NCI-H1694 treated with DMSO at 0.1 percent for 48 hours (cell line): ENCODE measurements around the gene SOCS7.

Source experiments
- DNase-seq: peaks from one replicate; lab custom pipeline; 2025; lab: John Stamatoyannopoulos, UW

The SOCS7 gene

DNA sequence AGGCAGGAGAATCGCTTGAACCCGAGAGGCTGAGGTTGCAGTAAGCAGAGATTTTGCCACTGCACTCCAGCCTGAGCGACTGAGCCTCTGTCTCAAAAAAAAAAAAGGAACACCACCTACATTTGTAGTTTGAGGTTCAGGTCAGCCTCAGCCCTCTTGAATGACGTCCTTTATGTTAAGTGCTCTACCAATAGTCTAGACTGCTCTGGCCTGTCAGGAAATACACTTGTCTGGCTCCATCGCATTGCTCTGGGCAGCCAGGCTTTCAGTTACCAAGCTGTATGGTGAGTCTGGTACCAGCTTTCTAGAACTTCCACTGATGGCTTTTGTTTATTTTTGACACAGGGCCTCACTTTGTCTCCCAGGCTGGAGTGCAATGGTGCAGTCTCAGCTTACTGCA lies 11.4 kb downstream of the SOCS7 start:
- no peak for DNase-seq

DNA sequence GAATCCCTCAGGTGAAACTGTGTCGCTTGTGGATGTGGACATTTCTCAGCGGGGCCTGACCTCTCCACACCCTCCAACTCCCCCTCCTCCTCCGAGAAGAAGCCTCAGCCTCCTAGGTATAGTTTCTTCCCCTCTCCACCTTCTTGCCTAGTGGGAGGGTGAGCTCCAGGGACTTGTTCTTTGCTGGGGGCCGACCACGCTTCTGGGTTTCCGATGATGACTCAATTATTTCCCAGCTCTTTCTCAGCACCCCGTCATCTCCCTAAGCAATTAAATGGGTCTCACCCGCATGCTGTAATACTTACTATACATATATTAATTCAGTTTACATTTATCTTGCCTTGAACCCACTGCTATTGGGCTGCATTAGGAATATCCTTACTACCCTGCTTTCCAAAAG lies 13.1 kb downstream of the SOCS7 start:
- DNase-seq = no peak

DNA sequence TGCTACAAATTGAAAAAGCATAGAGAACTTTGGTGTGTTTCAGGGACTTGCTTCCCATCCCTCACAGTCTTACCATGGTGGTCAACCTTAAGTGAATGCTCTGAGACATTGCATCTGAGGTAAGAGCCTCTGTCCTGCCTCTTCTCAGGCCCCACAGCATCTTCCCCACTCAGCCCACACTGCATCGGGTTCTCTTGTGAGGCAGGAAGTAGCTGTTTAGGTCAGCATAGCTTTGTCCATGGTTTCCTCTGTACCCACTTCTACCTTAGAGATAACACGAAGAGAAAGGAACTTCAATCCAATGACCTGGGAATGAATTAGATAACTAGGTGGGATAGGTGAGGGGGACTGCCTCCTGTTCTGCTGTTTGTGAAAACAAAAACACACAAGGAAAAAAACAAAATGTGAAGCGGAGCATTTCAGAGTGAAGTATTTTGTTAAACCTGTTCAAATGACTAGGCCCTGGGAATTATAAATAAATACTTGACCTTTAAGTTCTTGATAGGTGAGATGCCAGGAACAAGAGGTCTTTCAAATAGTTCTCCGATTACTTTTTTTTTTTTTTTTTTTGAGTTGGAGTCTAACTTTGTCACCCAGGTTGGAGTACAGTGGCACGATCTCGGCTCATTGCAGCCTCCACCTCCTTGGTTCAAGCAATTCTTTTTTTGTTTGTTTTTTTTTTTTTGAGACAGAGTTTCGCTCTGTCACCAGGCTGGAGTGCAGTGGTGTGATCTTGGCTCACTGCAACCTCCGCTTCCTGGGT lies 17.7 kb downstream of the SOCS7 start:
- DNase-seq = no peak

DNA sequence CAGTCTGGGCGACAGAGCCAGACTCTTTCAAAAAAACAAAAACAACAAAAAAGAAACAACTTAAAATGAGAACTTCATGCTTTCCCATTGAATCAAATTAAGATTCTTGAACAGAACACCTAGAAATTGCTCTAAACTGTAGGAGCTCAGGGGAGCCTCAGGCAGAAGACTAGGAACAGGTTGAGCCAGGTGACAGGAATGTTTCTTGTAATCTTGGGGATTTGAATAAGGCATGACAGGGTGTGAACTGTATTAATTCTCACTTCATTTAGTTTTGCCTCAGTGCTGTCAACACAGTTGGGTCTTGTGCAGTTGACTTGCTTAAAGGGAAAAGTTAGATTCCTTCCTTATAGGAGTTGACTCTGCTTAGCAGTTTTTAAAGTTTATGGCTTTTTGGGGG lies 27.8 kb downstream of the SOCS7 start:
- no peak for DNase-seq

DNA sequence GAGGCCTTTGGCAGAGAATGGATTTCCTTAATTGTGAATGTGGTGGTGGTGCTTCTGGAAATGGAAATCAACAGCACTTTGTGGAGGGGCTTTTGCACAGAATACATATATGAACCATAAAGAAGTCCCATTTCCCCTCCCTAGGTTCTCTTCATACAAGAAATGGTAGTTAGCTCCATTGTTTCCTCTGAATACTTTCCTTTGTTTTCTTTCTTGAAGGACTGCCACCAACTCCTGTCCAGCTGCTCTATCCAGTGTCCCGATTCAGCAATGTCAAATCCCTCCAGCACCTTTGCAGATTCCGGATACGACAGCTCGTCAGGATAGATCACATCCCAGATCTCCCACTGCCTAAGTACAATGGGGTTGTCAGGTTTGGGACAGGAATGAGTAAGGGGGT lies 43.4 kb downstream of the SOCS7 start:
- no peak for DNase-seq

DNA sequence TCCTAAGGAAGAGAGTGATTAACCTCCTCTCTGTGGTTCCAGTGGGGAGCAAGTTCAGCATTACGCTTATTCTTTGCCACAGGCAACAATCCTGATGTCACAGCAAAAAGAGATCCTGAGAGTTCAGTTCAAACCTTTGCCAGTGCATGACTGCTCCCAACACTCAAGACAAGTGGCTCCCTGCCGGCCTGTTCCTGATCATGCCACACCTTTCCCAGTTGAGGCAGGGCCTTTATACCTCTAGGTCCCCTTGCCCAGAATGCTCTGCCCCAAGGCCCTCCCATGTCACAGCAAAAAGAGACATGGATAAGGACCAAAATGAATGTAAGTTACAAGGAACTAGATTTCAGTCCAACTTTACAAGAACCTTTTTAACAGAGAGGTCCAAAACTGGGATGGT lies 45.6 kb downstream of the SOCS7 start:
- DNase-seq = no peak

DNA sequence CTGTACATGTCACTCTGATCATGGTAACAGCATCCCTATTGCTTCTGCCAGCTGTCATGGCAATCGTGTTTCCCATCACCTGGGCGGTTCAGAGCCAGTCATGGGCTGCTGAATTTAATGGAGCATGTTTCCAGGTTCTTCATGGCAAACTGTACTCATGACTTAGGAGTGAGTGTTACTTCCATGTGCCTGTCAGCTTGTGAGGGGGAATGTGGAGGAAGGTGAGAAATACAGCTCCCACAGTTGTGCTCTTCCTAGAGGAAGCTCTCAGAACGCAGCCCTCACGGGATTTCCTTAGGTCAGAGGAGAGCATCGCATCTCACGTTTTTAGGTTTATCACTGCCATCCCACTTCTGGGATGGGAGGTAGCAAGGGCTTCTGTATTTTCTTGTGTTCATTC lies 48.6 kb downstream of the SOCS7 start:
- DNase-seq = no peak

DNA sequence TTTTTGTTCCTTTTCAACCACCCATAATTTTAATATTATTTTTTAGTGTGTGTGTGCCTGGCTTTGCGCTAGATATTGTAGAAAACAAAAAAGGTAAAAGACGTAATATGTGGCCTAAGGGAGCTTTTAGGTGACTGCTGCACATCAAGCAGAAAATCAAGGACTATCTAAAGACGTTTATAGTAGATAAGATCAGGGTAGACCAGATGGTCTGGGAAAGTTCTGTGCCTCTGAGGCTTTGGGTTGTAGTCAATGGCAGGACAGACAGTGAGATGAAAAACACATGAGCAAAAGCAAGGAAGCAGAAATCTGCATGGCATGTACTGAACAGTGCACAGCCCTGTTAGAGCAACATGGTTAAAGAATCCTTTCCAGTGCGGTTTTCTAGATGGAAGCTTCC lies 49.8 kb downstream of the SOCS7 start:
- no peak for DNase-seq

DNA sequence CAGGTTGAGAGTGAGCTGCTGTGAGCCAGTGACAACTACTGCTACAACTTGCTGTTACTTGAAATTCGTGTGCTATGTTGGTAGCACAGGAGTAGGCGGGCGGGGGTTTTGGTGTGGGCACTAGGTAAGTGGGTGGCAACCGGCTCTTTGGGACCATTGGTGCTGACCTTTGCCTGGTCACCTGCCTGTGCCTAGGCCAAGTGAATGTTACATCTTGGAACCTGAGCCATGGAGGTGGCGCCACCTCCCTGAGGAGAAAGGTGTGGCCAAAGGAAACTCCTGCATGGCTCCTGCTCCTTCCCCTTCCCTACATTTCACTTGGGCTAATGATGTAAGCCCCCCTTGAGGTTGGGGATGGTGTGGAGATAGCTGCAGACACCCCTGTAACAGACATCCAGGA lies 51.3 kb downstream of the SOCS7 start:
- DNase-seq = no peak

DNA sequence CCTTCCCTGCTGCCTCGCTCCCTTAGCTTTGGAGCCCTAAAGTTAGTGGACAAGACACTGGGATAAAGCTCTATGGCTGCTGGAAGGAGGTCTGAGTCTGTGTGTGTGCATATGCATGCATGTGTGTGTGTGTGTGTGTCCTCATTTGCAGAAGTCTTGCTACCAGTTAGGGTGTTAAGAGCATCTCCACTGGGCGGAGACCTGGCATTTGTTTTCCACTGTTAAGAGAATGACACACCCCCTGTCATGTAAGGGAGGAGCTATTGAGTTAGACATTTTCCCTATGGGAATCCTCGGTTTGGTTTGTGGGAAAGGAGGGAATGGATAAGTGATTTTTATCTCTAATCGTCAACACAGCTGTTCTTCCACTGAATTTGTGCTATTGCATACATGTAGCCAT lies 51.8 kb downstream of the SOCS7 start:
- peak; percentile 38 for DNase-seq

DNA sequence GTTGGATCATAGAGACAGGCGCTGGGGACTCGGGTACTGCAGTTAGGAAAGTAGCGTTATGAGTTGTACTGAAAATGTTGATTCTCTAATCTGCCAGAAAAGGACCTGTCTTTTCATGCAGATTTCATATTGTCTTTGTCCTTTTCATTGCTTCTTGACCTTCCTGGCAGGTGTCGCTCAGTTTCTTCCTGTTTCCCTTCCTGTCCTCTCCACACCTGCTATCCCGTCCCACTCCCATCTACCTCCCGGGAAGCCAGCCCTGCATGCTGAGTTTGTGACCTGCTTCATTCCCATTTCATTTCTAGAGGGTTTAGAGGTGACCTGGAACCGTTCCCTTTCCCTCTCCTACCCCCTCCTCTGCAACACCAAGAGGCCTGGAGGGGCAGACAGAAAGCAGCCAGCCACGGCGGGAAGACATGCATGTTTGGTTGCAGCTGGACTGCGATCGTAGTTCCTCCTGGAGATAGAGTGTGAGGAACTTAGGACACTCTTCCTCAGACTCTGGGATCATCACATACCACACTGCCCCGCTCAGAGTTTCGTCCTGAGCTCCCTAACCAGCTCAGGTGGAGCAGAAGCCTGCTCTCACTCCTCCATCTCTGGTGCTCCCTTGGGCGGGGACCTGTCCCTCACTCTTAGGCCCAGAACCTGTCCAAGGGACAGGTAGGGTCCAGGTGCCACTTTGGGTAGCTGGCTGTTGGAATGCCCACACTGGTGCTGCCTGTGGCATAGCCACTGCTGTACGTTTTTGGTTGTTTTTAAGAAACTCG lies 52.7 kb downstream of the SOCS7 start:
- DNase-seq = no peak

DNA sequence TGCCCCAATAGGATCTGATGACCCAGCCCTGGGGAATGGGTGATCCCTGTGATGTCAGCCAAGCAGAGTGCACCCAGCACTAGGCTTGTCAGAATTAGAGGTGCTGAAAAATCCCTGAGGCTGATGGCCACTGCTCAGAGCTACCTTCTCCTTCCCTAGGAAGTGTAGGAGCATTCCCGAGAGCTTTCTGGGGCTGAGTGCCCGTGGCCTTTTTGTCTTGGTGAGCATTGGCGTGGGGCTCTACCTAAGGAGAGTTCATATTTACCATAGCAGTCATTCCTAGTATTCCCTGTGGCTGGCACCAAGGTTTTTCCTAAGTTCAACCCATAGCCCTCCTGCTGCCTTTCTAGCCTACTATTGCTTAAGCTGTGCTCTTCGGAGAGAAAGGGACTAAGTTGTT lies 54.0 kb downstream of the SOCS7 start:
- DNase-seq = no peak

DNA sequence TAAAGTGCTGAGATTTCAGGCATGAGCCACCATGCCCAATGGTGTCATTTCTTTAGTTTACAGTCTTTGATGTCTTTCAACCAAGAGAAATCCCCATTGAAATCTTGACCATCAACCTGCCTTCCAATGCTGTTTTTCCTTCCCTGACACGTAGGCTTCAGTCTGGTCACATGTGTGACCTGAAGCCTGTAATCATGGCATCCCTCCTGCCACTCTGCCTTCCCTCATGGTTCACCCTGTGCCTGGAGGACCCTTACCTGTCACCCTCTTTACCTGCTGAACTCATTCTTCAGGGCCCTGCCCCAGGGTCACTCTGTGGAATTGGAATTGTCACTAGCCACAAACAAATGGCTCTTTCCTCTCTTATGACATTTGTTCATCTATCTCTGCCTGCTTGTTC lies 58.6 kb downstream of the SOCS7 start:
- no peak for DNase-seq

DNA sequence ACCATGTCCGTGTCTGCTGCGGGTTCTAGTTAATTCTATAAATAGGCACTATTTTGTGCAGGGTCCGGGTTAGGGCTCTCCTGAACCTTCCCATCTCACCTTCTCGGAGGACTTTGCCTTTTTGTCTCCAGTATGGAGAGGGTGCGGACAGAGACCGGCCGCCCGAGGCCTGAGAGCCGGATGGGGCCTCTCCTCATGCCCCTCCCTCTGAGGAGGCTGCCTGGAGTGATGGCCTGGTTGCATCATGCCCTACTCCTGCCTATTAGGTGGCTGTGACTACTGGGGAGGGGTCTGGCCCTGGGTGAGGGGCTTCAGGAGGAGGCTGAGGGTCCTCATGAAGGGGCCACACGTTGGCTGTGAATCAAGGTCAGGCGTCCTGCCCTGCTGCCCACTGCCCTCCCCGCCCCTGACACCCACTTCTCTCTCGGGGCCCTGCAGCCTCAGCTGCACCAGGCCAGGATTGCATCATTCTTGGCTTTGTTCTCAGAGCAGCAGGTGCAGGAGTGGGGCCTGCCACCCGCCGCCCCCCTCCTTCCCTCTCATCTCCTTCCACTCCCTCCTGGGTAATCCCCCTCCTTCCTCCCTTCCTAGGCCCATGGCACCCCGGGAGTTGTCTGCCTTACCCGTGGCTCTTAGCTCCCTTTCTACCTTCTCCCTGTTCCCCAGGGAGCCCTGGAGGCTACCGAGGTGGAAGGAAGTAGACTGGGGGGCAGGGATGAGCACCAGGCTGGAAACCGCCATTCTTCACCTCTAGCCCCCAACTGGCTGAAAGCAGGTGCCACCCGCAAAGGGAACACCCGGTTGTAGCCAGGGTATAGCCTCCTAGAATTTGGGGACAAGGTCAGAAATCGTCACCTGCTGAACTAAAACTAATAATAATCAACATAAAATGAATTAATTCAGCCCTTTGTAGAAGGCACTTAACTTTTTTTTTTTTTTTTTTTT lies 63.9 kb downstream of the SOCS7 start:
- DNase-seq = peak; percentile 93

DNA sequence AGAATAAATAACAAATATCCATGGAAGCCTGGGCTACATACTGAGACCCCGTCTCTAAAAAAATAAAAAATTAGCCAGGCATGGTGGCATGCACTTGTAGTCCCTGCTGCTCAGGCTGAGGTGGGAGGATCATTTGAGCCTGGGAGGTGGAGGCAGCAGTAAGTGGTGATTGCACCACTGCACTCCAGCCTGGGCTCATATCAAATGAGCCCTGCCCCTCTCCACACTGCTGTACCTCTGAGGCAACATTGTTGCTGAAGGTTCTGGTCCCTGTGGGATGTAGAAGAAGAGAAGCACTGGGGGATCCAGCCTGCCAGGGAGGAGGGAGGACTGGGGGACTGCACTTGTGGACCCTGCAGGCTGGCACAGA lies 65.2 kb downstream of the SOCS7 start:
- DNase-seq = no peak

DNA sequence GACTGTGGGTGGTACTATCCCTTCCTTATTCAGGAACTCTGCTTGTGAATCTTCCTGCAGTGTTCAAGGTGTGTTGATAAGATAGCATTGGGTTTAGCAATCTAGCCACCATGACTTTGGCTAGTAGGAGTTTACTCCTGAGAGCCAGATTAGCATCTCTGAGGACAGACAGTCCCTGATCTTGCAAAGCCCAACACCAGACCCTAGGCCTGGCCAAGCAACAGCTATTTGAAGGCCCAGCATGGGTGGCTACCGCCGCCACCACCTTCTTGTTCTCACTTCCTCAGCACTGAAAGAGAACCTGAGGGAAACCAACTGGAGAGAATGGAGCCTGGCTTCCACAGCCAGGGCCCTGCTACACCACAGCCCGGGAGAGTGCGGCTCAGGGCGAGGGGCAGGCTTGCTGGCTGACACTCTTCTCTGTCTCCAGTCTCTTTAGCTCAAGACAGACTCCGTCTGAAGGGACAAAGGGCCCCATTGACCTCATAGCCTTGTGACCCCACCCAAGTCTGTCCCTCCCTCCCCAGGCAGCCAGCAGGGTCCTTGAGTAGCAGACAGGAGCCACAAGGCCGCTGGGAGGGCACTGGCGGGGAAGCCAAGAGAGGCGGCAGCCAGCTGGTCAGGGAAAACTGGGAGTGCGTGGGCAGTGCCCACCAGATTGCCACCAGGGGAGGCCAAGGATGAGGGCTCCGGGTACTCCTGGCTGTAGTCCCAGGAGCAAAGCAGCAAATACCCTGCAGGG lies 65.7 kb downstream of the SOCS7 start:
- no peak for DNase-seq

DNA sequence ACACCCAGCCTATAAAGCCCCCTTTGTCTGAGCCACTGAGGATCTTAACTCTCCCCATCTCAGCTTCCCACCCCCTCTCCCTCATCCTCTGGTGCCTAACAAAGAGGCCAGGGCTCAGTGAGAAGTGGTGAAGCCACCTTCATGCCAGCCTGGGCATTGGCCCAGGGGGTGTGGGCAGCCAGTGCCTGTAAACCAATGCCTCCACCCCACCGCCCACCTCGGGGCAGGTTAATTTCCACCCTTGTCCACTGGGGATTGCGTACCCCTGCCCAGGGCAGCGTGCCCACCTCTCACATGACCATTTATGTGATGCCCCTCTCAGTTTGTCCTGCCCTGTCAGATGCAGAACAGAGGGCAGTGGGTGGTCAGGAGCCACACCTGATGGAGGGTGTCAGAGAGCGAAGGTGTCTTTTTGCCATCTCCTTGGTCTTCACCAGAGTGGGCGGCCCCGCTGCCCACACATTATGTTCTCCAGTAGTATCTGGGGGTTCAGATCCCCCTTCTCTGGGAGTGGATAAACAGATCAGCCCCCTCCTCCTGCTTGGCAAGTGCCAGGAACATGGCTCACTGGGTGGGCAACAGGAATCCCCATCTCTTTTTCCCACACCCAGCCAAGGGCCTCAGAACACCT lies 66.5 kb downstream of the SOCS7 start:
- DNase-seq = no peak

DNA sequence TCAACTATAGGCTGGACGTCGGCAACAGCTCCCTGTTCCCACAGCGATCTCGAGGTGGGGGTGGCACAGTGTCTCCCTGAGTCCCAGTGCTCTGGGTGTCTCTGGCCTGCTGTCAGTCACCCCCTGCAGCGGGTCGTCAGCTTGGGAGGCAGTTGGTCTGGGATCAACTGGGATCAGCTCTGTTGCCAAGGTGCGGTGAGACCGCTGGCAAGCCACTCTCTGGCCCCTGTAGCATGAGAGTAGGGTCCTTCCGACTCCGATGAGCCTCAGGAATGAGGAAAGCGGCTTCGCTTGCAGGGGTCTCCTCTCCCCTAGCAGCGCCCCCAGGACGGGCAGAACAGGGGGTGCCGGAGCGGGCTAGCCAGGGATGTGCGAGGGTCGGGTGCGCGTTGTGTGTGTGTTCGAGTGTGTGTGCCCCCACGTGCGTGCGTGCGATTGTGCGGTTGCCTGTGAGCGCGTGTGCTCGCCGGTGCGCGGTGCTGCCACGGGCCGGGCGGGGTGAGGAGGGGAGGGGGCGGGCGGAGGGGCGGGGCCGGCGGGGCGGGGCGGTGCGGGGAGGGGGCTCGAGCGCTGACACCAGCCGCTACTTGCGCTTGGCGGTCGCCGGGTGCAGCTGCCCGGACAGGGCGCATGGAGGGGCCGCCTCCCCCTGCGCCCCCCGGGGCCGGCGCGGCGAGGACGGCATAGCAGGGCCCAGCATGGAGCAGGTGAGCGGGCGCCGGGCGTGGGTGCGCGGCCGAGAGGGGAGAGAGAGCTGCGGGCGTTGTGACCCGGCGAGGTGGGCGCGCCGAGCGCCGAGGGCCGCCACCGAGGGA lies 67.3 kb downstream of the SOCS7 start:
- no peak for DNase-seq

DNA sequence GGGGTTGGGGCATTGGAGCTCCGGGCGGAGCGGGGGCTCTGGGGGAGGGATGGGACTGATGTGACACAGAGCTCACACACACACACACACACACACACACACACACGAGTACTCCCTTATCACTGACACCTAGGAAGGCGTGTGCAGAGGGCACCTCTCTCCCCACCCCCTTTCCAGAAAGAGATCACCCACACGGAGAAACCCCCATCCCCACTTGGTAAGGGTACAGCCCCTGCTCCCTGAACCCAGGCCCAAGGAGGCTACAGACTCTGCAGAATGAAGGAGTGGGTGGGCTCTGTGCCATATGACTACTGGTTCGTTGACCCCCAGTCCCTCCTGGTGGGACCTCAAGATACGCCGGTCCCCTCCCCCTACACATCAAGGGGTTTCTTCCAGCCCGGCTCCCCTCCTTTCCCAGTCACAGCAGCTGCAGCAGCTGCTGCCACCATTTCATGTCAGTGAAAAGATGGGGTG lies 67.9 kb downstream of the SOCS7 start:
- DNase-seq = no peak

DNA sequence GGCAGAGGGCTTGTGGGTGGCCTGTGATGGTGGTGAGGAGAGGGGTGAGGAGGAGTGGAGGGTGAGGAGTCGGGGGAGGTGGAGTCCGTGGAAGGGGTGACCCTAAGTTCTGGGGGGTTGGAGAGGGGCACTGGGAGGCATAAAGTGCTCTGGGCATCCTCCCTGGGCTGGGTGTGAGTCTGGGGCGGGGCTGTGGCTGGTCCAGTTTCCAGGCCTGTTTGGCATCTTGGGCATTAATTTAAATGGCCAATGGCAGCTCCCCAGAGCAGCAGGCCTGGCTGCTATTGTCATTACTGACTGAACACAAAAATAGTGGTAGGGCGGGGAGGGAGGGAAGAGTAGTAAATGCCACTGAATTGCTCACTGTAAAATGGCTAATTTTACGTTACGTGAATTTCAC lies 68.9 kb downstream of the SOCS7 start:
- no peak for DNase-seq
